ENCODE data around the gene HSPB7.
"Not testable (repeated sequence)": the region's sequence is repeated elsewhere in the genome, so short reads cannot be mapped to it uniquely, and the experiment has no call there.

Gene HSPB7

GRCh38 chr1:16029288-16029687, 11.4 kb upstream of the HSPB7 start:
- H3K4me1 ChIP-seq (ENCODE audit: low read length) = no peaks in the 10 kb centered on the region
- no peaks in the 10 kb centered on the region for H3K9me3 ChIP-seq (ENCODE audit: insufficient read depth, low read length)

GRCh38 chr1:16029003-16029268, 11.1 kb upstream of the HSPB7 start:
- H3K4me2 ChIP-seq (ENCODE audit: low read length); H3K79me2 ChIP-seq (ENCODE audit: low read length); H2AFZ ChIP-seq (ENCODE audit: low read depth, low read length); H3K27me3 ChIP-seq (ENCODE audit: low read depth, low read length); H3K9me3 ChIP-seq (ENCODE audit: insufficient read depth, low read length); H3K27ac ChIP-seq (ENCODE audit: low read length); H3K4me1 ChIP-seq (ENCODE audit: low read length); H4K20me1 ChIP-seq (ENCODE audit: insufficient read depth, low read length); H3K36me3 ChIP-seq (replicated peaks; ENCODE audit: low read depth, low read length); H3K9ac ChIP-seq (ENCODE audit: low read length); H3K4me3 ChIP-seq (ENCODE audit: low read length): not testable (repeated sequence)

More at GRCh38 chr1:16029288-16029687, 11.4 kb upstream of the HSPB7 start:
- no peak for TF ChIP-seq EZH2phosphoT487 (IDR thresholded peaks at IDR 0.05; ENCODE audit: low read depth)
- no peak for TF ChIP-seq CTCF (IDR thresholded peaks at IDR 0.05; ENCODE audit: low read depth, low read length)
- Histone ChIP-seq H3K27ac (ENCODE audit: low read length) (no peak overlapping the region), H4K20me1 (ENCODE audit: insufficient read depth, low read length) (no peaks in the 10 kb centered on the region), H3K79me2 (ENCODE audit: low read length) (no peaks in the 10 kb centered on the region), H3K27me3 (ENCODE audit: low read depth, low read length) (0 out of 2 replicates have a peak, but pooled peaks cover 4% of the 10 kb centered on the region), H3K36me3 (replicated peaks; ENCODE audit: low read depth, low read length) (no peaks in the 10 kb centered on the region), H3K4me3 (ENCODE audit: low read length) (no peak overlapping the region), H3K9ac (ENCODE audit: low read length) (no peak overlapping the region), H2AFZ (ENCODE audit: low read depth, low read length) (no peak overlapping the region), H3K4me2 (ENCODE audit: low read length) (no peak overlapping the region)

- Histone ChIP-seq H3K4me2 (ENCODE audit: low read length) (no peak overlapping the region), H3K9me3 (ENCODE audit: insufficient read depth, low read length) (no peaks in the 10 kb centered on the region), H3K36me3 (replicated peaks; ENCODE audit: low read depth, low read length) (no peaks in the 10 kb centered on the region), H3K79me2 (ENCODE audit: low read length) (no peaks in the 10 kb centered on the region), H3K27me3 (ENCODE audit: low read depth, low read length) (0 out of 2 replicates have a peak, but pooled peaks cover 4% of the 10 kb centered on the region), H3K4me3 (ENCODE audit: low read length) (no peak overlapping the region), H2AFZ (ENCODE audit: low read depth, low read length) (no peak overlapping the region), H3K9ac (ENCODE audit: low read length) (no peak overlapping the region), H3K4me1 (ENCODE audit: low read length) (no peaks in the 10 kb centered on the region), H4K20me1 (ENCODE audit: insufficient read depth, low read length) (no peaks in the 10 kb centered on the region), H3K27ac (ENCODE audit: low read length) (no peak overlapping the region)
- TF ChIP-seq EZH2phosphoT487 (IDR thresholded peaks at IDR 0.05; ENCODE audit: low read depth) (no peak), CTCF (IDR thresholded peaks at IDR 0.05; ENCODE audit: low read depth, low read length) (no peak)
These were observed 10.6 kb upstream of the HSPB7 start for GRCh38 chr1:16028237-16029002.

- Histone ChIP-seq H3K36me3 (replicated peaks; ENCODE audit: low read depth, low read length) (no peaks in the 10 kb centered on the region), H3K4me3 (ENCODE audit: low read length) (no peak overlapping the region), H3K9me3 (ENCODE audit: insufficient read depth, low read length) (no peaks in the 10 kb centered on the region), H3K9ac (ENCODE audit: low read length) (no peak overlapping the region), H3K4me2 (ENCODE audit: low read length) (no peak overlapping the region), H3K27ac (ENCODE audit: low read length) (no peak overlapping the region), H2AFZ (ENCODE audit: low read depth, low read length) (no peak overlapping the region), H3K27me3 (ENCODE audit: low read depth, low read length) (0 out of 2 replicates have a peak, but pooled peaks cover 4% of the 10 kb centered on the region), H3K79me2 (ENCODE audit: low read length) (no peaks in the 10 kb centered on the region), H3K4me1 (ENCODE audit: low read length) (no peaks in the 10 kb centered on the region), H4K20me1 (ENCODE audit: insufficient read depth, low read length) (no peaks in the 10 kb centered on the region)
- TF ChIP-seq EZH2phosphoT487 (IDR thresholded peaks at IDR 0.05; ENCODE audit: low read depth) (no peak), CTCF (IDR thresholded peaks at IDR 0.05; ENCODE audit: low read depth, low read length) (no peak)
These were observed 9.1 kb upstream of the HSPB7 start for GRCh38 chr1:16026723-16027484.

GRCh38 chr1:16026302-16026701, 8.5 kb upstream of the HSPB7 start:
- H3K27me3 ChIP-seq (ENCODE audit: low read depth, low read length); H3K4me1 ChIP-seq (ENCODE audit: low read length); H3K36me3 ChIP-seq (replicated peaks; ENCODE audit: low read depth, low read length); H4K20me1 ChIP-seq (ENCODE audit: insufficient read depth, low read length); H3K4me2 ChIP-seq (ENCODE audit: low read length); H3K9me3 ChIP-seq (ENCODE audit: insufficient read depth, low read length); H3K79me2 ChIP-seq (ENCODE audit: low read length); H2AFZ ChIP-seq (ENCODE audit: low read depth, low read length); H3K27ac ChIP-seq (ENCODE audit: low read length); H3K4me3 ChIP-seq (ENCODE audit: low read length); H3K9ac ChIP-seq (ENCODE audit: low read length): not testable (repeated sequence)

All from OCI-LY3 (cell line).